HL-60 (cell line): ENCODE results near the gene ADAM19.
A peak's percentile ranks its signal among the peaks of the same experiment; 100 is the strongest.

Experiments used
- DNase-seq, 2 experiments: peaks; one replicate each; pipeline ENCODE4 v3.0.0-alpha.2; 2010 to 2020; ENCODE audit warnings: low read depth in 1 of 2, low spot score in 1 of 2
- H3K27ac ChIP-seq: fragments of 250-450 bp; sonication (Bioruptor Pico); replicated peaks from 2 replicates; pipeline ENCODE4 v1.5.1; 2020; ENCODE audit warnings: mild to moderate bottlenecking, moderate library complexity
- H3K27me3 ChIP-seq: fragments of 250-450 bp; sonication (Bioruptor Pico); 2 replicates; pipeline ENCODE4 v1.5.1; 2021; ENCODE audit warnings: mild to moderate bottlenecking, moderate library complexity; ENCODE audit not compliant: insufficient read depth, poor library complexity, severe bottlenecking
- H3K4me3 ChIP-seq: replicated peaks from 2 replicates; pipeline ENCODE4 v1.5.1; 2011; ENCODE audit warnings: mild to moderate bottlenecking, control low read depth, low read length; ENCODE audit not compliant: insufficient read depth
- CTCF ChIP-seq: IDR thresholded peaks from one replicate; pipeline ENCODE4 v1.5.1; 2011; ENCODE audit warnings: low read length, control low read depth, inconsistent platforms; ENCODE audit not compliant: insufficient read depth
- GABPA ChIP-seq: IDR thresholded peaks from 2 replicates; pipeline ENCODE4 v1.6.1; 2012; ENCODE audit warnings: low read depth
- POLR2AphosphoS5 ChIP-seq: IDR thresholded peaks from 2 replicates; pipeline ENCODE4 v1.6.1; 2012; ENCODE audit warnings: low read depth
- SPI1 ChIP-seq: IDR thresholded peaks from 2 replicates; pipeline ENCODE4 v1.6.1; 2012; ENCODE audit warnings: low read depth, mild to moderate bottlenecking, borderline replicate concordance
- TF ChIP-seq, protein P1 (sequence below): IDR thresholded peaks from 2 replicates; pipeline ENCODE4 v1.6.1; 2012; ENCODE audit warnings: low read depth; ENCODE audit not compliant: insufficient replicate concordance

ADAM19 gene

DNA sequence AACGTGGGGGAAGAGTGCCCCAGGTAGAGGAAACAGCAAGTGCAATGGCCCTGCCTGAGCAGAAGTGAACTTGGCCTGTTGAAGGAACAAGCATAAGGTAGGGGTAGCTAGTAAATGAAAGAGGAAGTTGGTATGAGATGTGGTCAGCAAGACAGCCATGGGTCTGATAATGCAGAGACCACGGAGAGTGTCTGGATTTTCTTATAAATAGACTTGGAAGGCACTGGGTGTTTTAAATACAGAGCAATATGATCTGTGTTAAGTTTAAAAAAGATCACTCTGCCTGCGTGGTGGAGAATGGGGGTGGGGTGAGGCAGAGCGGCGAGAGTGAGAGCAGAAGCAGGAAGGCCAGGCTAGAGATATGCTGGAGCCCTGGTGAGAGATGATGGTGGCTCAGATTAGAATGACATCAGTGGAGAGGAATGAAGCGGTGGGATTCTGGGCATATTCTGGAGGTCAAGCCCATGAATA, 4.2 kb downstream of the ADAM19 start:
- DNase-seq: peak; percentile 52 to 67
- H3K27ac ChIP-seq: no peak overlapping the region
- peak; percentile 69 for TF ChIP-seq SPI1
- TF ChIP-seq, protein P1, sequence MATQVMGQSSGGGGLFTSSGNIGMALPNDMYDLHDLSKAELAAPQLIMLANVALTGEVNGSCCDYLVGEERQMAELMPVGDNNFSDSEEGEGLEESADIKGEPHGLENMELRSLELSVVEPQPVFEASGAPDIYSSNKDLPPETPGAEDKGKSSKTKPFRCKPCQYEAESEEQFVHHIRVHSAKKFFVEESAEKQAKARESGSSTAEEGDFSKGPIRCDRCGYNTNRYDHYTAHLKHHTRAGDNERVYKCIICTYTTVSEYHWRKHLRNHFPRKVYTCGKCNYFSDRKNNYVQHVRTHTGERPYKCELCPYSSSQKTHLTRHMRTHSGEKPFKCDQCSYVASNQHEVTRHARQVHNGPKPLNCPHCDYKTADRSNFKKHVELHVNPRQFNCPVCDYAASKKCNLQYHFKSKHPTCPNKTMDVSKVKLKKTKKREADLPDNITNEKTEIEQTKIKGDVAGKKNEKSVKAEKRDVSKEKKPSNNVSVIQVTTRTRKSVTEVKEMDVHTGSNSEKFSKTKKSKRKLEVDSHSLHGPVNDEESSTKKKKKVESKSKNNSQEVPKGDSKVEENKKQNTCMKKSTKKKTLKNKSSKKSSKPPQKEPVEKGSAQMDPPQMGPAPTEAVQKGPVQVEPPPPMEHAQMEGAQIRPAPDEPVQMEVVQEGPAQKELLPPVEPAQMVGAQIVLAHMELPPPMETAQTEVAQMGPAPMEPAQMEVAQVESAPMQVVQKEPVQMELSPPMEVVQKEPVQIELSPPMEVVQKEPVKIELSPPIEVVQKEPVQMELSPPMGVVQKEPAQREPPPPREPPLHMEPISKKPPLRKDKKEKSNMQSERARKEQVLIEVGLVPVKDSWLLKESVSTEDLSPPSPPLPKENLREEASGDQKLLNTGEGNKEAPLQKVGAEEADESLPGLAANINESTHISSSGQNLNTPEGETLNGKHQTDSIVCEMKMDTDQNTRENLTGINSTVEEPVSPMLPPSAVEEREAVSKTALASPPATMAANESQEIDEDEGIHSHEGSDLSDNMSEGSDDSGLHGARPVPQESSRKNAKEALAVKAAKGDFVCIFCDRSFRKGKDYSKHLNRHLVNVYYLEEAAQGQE: no peak

GRCh38 chr5:157570531-157571200, 4.9 kb downstream of the ADAM19 start:
- TF ChIP-seq CTCF (no peak), GABPA (no peak), POLR2AphosphoS5 (no peak), SPI1 (no peak)
- TF ChIP-seq, protein P1: no peak
- Histone ChIP-seq H3K27ac (no peak overlapping the region), H3K4me3 (no peak overlapping the region), H3K27me3 (peaks cover 12% of the 10 kb centered on the region)
- no peak for DNase-seq

More for the DNA sequence above, 4.2 kb downstream of the ADAM19 start:
- H3K27me3 ChIP-seq: peaks cover 17% of the 10 kb centered on the region
- no peak overlapping the region for H3K4me3 ChIP-seq

DNA sequence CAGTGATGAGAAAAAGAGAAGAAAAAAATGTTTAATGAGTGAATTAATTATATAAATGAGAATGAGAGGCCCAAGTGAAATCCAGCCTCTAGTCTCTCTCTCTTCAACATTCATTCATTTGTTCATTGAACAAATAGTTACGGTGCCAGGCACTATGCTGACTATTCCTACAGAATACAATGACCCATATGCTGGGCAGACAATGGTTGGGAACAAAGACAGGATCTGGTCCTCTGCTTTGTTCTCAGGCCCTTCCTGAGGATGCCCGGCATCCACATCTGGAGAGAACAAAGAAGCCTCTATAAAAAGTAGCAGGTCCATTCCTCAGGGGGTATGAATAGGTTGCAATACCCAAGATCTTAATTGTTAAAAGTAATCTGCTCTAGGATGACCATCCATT, 6.9 kb downstream of the ADAM19 start:
- Histone ChIP-seq H3K4me3 (no peak overlapping the region), H3K27me3 (no peaks in the 10 kb centered on the region), H3K27ac (no peak overlapping the region)
- TF ChIP-seq POLR2AphosphoS5: no peak
- TF ChIP-seq, protein P1: no peak
- no peak for TF ChIP-seq CTCF
- no peak for TF ChIP-seq SPI1
- TF ChIP-seq GABPA: no peak
- no peak for DNase-seq
